ENCODE results near the gene MYRIP. TPM values are rescaled to one million over a fixed set of nuclear protein-coding genes. Genes with fewer than 3 reads are reported as not detected.

MYRIP gene
- polyA plus RNA-seq, 1 of the 3 experiments (the other 2 are of a cell fraction) = 1.2 TPM

- Histone ChIP-seq H3K79me2 (ENCODE audit: insufficient read depth) (no peaks in the 10 kb centered on the region), H3F3A (replicated peaks; ENCODE audit: insufficient read depth) (peaks cover 16% of the 10 kb centered on the region), H3K4me2 (peak overlapping the region; percentile 94), H3K4me1 (ENCODE audit: control insufficient read depth in 1 of 2, insufficient read depth in 2 of 2, low read depth in 1 of 2, low read length in 1 of 2) (peaks cover 0 to 16% of the 10 kb centered on the region in 2 experiments; a peak in 1 of 4 replicates), H3K9me3 (no peaks in the 10 kb centered on the region), H4K20me1 (ENCODE audit: insufficient read depth) (no peaks in the 10 kb centered on the region), H3K4me3 (ENCODE audit: low read depth in 2 of 2, low read length in 1 of 2) (peak overlapping the region; percentile 67 to 76), H3K9me2 (no peaks in the 10 kb centered on the region), H3K9ac (no peak overlapping the region), H3K27ac (ENCODE audit: low read depth in 2 of 2, low read length in 1 of 2) (no peak overlapping the region; a peak in 1 of 4 replicates), H3K36me3 (replicated peaks in 1 of 2; ENCODE audit: control insufficient read depth in 1 of 2, insufficient read depth in 2 of 2, low read length in 1 of 2) (no peaks in the 10 kb centered on the region), H2AFZ (ENCODE audit: low read depth) (0 out of 2 replicates have a peak overlapping the region, but pooled peaks have one; percentile 54), H3K27me3 (ENCODE audit: insufficient read depth) (peaks cover 16% of the 10 kb centered on the region)
- no peak for DNase-seq
- TF ChIP-seq ELF1 (IDR thresholded peaks at IDR 0.05) = no peak
- no peak for TF ChIP-seq RXRA (IDR thresholded peaks at IDR 0.05; ENCODE audit: borderline replicate concordance, low read depth)
- TF ChIP-seq USF2 (IDR thresholded peaks at IDR 0.05; ENCODE audit: borderline replicate concordance, low read depth, low read length) = no peak
- no peak for TF ChIP-seq RCOR1 (IDR thresholded peaks at IDR 0.05; ENCODE audit: low read length)
- TF ChIP-seq SIN3A (IDR thresholded peaks at IDR 0.05; ENCODE audit: borderline replicate concordance, low read depth, low read length) = no peak
- TF ChIP-seq TAF1 (IDR thresholded peaks at IDR 0.05; ENCODE audit: borderline replicate concordance, low read depth, low read length) = no peak
- no peak for TF ChIP-seq FOSL2 (IDR thresholded peaks at IDR 0.05; ENCODE audit: borderline replicate concordance, low read depth)
- no peak for TF ChIP-seq IRF3 (IDR thresholded peaks at IDR 0.05; ENCODE audit: low read depth, low read length)
- TF ChIP-seq MEF2A (IDR thresholded peaks at IDR 0.05; ENCODE audit: borderline replicate concordance, low read depth) = no peak
- TF ChIP-seq FOXM1 (IDR thresholded peaks at IDR 0.05; ENCODE audit: low read depth) = no peak
- TF ChIP-seq MXI1 (IDR thresholded peaks at IDR 0.05; ENCODE audit: low read depth, low read length) = no peak
- TF ChIP-seq GATA2 (CRISPR knock-in tag; IDR thresholded peaks at IDR 0.05) = no peak
- 43% methylated on average over 19 of the region's 48 CpGs for WGBS (ENCODE audit: low lambda C conversion rate)
- ChIA-PET POLR2A (interaction anchor here (0.5 kb wide), 1 partner anchor 20 kb away, joined by 3 read pairs; no protein-coding TSS in a partner anchor), CTCF (interaction anchor here (0.6 to 1.1 kb wide), 5 partner anchors 10 to 368 kb away, joined by 3 read pairs; no protein-coding TSS in a partner anchor)
Measured at GRCh38 chr3:39809995-39810595, 686 bp downstream of the MYRIP start.

- Histone ChIP-seq H3K9me2 (no peaks in the 10 kb centered on the region), H3K9me3 (no peaks in the 10 kb centered on the region), H3K4me3 (ENCODE audit: low read depth in 2 of 2, low read length in 1 of 2) (peak overlapping the region; percentile 67 to 76; a peak in 3 of 4 replicates), H3K4me1 (ENCODE audit: control insufficient read depth in 1 of 2, insufficient read depth in 2 of 2, low read depth in 1 of 2, low read length in 1 of 2) (peaks cover 0 to 16% of the 10 kb centered on the region in 2 experiments; a peak in 1 of 4 replicates), H3K27ac (ENCODE audit: low read depth in 2 of 2, low read length in 1 of 2) (no peak overlapping the region), H4K20me1 (ENCODE audit: insufficient read depth) (no peaks in the 10 kb centered on the region), H3K9ac (no peak overlapping the region), H3K36me3 (replicated peaks in 1 of 2; ENCODE audit: control insufficient read depth in 1 of 2, insufficient read depth in 2 of 2, low read length in 1 of 2) (no peaks in the 10 kb centered on the region), H3F3A (replicated peaks; ENCODE audit: insufficient read depth) (peaks cover 14% of the 10 kb centered on the region), H2AFZ (ENCODE audit: low read depth) (no peak overlapping the region), H3K4me2 (peak overlapping the region; percentile 94; the same call in 1 of the 2 replicates), H3K79me2 (ENCODE audit: insufficient read depth) (no peaks in the 10 kb centered on the region), H3K27me3 (ENCODE audit: insufficient read depth) (peaks cover 16% of the 10 kb centered on the region)
- TF ChIP-seq SIN3A (IDR thresholded peaks at IDR 0.05; ENCODE audit: borderline replicate concordance, low read depth, low read length) = no peak
- no peak for TF ChIP-seq ZBTB33 (IDR thresholded peaks at IDR 0.05; ENCODE audit: borderline replicate concordance, low read depth)
- WGBS (ENCODE audit: low lambda C conversion rate) = 90% methylated on average over 16 of the region's 16 CpGs
- CTCF ChIA-PET = interaction anchor here (1.1 to 2.8 kb wide), 3 partner anchors 10 to 368 kb away, joined by 3 to 32 read pairs (median 4); no protein-coding TSS in a partner anchor
- POLR2A ChIA-PET = interaction anchor here (0.5 kb wide), 1 partner anchor 21 kb away, joined by 3 read pairs; no protein-coding TSS in a partner anchor
- DNase-seq = no peak
Measured at GRCh38 chr3:39810647-39811161, 1.3 kb downstream of the MYRIP start.

Measured in SK-N-SH (cell line).